ENCODE results near the gene HLA-G. TPM values are rescaled to one million over a fixed set of nuclear protein-coding genes. Genes with fewer than 3 reads are reported as not detected.
"Not testable (repeated sequence)": the region's sequence is repeated elsewhere in the genome, so short reads cannot be mapped to it uniquely, and the experiment has no call there.

The HLA-G gene
- total RNA-seq, 1 experiment from 2014 or later: not detected

DNA sequence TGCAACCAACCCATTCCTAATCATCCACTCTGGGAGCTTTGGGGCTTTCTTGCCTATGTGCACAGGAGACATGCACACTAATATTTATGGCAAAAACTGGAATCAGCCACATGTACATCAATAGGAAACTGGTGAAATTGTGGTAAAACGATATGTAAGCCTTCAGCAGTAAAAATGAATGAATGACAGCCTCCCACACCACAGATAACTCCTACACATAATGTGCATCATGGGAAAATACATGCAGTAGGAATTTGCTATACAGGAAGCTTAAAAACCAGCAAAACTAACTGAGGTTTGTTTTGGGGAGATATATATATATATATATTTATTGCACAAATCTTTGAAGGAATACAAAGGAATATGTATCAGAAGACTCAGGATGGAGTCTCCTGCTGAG lies 47.6 kb downstream of the HLA-G start:
- intact Hi-C loops (cut with micrococcal nuclease): no loop called here
- H3K79me2 ChIP-seq (ENCODE audit: insufficient read depth, low read length): no peaks in the 10 kb centered on the region
- H3K4me2 ChIP-seq (ENCODE audit: low read length): no peak overlapping the region
- no peaks in the 10 kb centered on the region for H3K4me1 ChIP-seq (ENCODE audit: control insufficient read depth in 1 of 2, insufficient read depth in 2 of 2, low read length in 2 of 2)
- H3K9me3 ChIP-seq (ENCODE audit: control insufficient read depth in 1 of 2, insufficient read depth in 1 of 2, low read depth in 1 of 2, low read length in 2 of 2): no peaks in the 10 kb centered on the region
- no peaks in the 10 kb centered on the region for H3K27me3 ChIP-seq (ENCODE audit: insufficient read depth, low read length)
- ATAC-seq: no peak
- H3K36me3 ChIP-seq (ENCODE audit: control insufficient read depth in 1 of 2, insufficient read depth in 2 of 2, low read length in 2 of 2): no peaks in the 10 kb centered on the region
- BruUV-seq (replicated peaks): no TSS peak
- no peak for DNase-seq (ENCODE audit: low read depth, low spot score)
- H3K9ac ChIP-seq (ENCODE audit: low read length): no peak overlapping the region
- RAD21 ChIA-PET (ENCODE audit: low non-redundant PET in 1 of 2, low total read pairs in 2 of 2, uncharacterized antibody in 2 of 2, unreplicated experiment in 2 of 2): no interaction called here
- CTCF ChIA-PET: no interaction called here
- no peak overlapping the region for H3K4me3 ChIP-seq (replicated peaks in 1 of 2; ENCODE audit: low read depth in 1 of 2, low read length in 2 of 2)
- TF ChIP-seq FOSL1 (IDR thresholded peaks at IDR 0.05; ENCODE audit: low read depth) (no peak), SIN3A (IDR thresholded peaks at IDR 0.05; ENCODE audit: low read depth) (no peak), TCF7L2 (IDR thresholded peaks at IDR 0.05; ENCODE audit: borderline replicate concordance, extremely low read depth, insufficient read depth, insufficient read length) (no peak)
- TF ChIP-seq, protein P1, sequence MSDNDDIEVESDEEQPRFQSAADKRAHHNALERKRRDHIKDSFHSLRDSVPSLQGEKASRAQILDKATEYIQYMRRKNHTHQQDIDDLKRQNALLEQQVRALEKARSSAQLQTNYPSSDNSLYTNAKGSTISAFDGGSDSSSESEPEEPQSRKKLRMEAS (IDR thresholded peaks at IDR 0.05): no peak
- POLR2A ChIA-PET: interaction anchor here (0.6 kb wide), 1 partner anchor 1665 kb away, joined by 3 read pairs; no protein-coding TSS in a partner anchor
- no peaks in the 10 kb centered on the region for H4K20me1 ChIP-seq (ENCODE audit: insufficient read depth)
- no peak overlapping the region for H3K27ac ChIP-seq (ENCODE audit: low read depth, low read length)
- H3K9me2 ChIP-seq (ENCODE audit: insufficient read depth): no peaks in the 10 kb centered on the region
- H2AFZ ChIP-seq (ENCODE audit: low read depth, low read length, poor library complexity, severe bottlenecking): no peak overlapping the region

DNA sequence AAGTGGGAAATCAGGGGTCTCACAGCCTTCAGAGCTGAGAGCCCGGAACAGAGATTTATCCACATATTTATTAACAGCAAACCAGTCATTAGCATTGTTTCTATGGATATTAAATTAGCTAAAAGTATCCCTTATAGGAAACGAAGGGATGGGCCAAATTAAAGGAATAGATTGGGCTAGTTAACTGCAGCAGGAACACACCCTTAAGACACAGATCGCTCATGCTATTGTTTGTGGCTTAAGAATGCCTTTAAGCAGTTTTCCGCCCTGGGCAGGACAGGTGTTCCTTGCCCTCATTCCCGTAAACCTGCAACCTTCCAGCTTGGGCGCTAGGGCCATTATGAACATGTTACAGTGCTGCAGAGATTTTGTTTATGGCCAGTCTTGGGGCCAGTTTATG lies 48.1 kb downstream of the HLA-G start:
- H3K9ac ChIP-seq (ENCODE audit: low read length); RAD21 ChIA-PET (ENCODE audit: low non-redundant PET in 1 of 2, low total read pairs in 2 of 2, uncharacterized antibody in 2 of 2, unreplicated experiment in 2 of 2); H3K4me3 ChIP-seq (replicated peaks in 1 of 2; ENCODE audit: low read depth in 1 of 2, low read length in 2 of 2); H3K4me1 ChIP-seq (ENCODE audit: control insufficient read depth in 1 of 2, insufficient read depth in 2 of 2, low read length in 2 of 2); H3K27ac ChIP-seq (ENCODE audit: low read depth, low read length); H3K4me2 ChIP-seq (ENCODE audit: low read length); H3K79me2 ChIP-seq (ENCODE audit: insufficient read depth, low read length); ATAC-seq; H3K9me3 ChIP-seq (ENCODE audit: control insufficient read depth in 1 of 2, insufficient read depth in 1 of 2, low read depth in 1 of 2, low read length in 2 of 2); POLR2A ChIA-PET; DNase-seq (ENCODE audit: low read depth, low spot score); H3K27me3 ChIP-seq (ENCODE audit: insufficient read depth, low read length); H4K20me1 ChIP-seq (ENCODE audit: insufficient read depth); intact Hi-C loops (cut with micrococcal nuclease); H2AFZ ChIP-seq (ENCODE audit: low read depth, low read length, poor library complexity, severe bottlenecking); CTCF ChIA-PET; H3K9me2 ChIP-seq (ENCODE audit: insufficient read depth); BruUV-seq (replicated peaks); H3K36me3 ChIP-seq (ENCODE audit: control insufficient read depth in 1 of 2, insufficient read depth in 2 of 2, low read length in 2 of 2): not testable (repeated sequence)

Other genes starting within 250 kb of the HLA-G start
- not detected for gene OR2H2, start 242.7 kb upstream of the HLA-G start, total RNA-seq (2021; ENCODE audit: unreplicated experiment)
- gene GABBR1, start 194.6 kb upstream of the HLA-G start, total RNA-seq (2021; ENCODE audit: unreplicated experiment): 43.4 TPM
- gene MOG, start 170.7 kb upstream of the HLA-G start, total RNA-seq (2021; ENCODE audit: unreplicated experiment): not detected
- not detected for gene ZFP57, start 146.7 kb upstream of the HLA-G start, total RNA-seq (2021; ENCODE audit: unreplicated experiment)
- gene HLA-F, start 104.4 kb upstream of the HLA-G start, total RNA-seq (2021; ENCODE audit: unreplicated experiment): 24.6 TPM
- gene HLA-A, start 114.7 kb downstream of the HLA-G start, total RNA-seq (2021; ENCODE audit: unreplicated experiment): 251 TPM
- gene POLR1H, start 233.4 kb downstream of the HLA-G start, total RNA-seq (2021; ENCODE audit: unreplicated experiment): 42.6 TPM
- gene PPP1R11, start 239.4 kb downstream of the HLA-G start, total RNA-seq (2021; ENCODE audit: unreplicated experiment): 29.3 TPM
- 0.22 TPM for gene RNF39, start 247.9 kb downstream of the HLA-G start, total RNA-seq (2021; ENCODE audit: unreplicated experiment)

Data from HCT116 (cell line).